HepG2 (cell line): ENCODE data around the gene SHPK. TPM values are rescaled to one million over a fixed set of nuclear protein-coding genes. Genes with fewer than 3 reads are reported as not detected.

Source experiments
- ATAC-seq: fragments of 200-7000 bp; cut with Tn5 transposase; 3 replicates; pipeline ENCODE4 v1.9.1; 2020; ENCODE audit warnings: mild to moderate bottlenecking, moderate library complexity
- BruUV-seq: library from RNA; stranded (reverse); fragments of 400-500 nt; replicated peaks from 2 replicates; lab custom pipeline; 2021; lab: Mats Ljungman, UMichigan
- CTCF ChIA-PET: fragments of 300-600 bp; formaldehyde crosslinking; extraction: SDS; loops from one replicate; lab custom pipeline; 2021; ENCODE audit warnings: low total read pairs, inconsistent platforms, low intra/inter-chr PET ratio; lab: Yijun Ruan, JAX
- POLR2A ChIA-PET: fragments of 350-600 bp; sonication (Branson Sonifier 250); formaldehyde crosslinking; loops from one replicate; lab custom pipeline; 2020; ENCODE audit warnings: antibody characterized with exemption, inconsistent platforms; lab: Yijun Ruan, JAX
- DNase-seq: peaks from one replicate; pipeline ENCODE4 v3.0.0-alpha.2; 2015; ENCODE audit warnings: low spot score
- FAIRE-seq: peaks from 3 replicates; lab custom pipeline; 2011; peaks lifted over from hg19 to GRCh38; lab: Jason Lieb, UNC
- H2AFZ ChIP-seq: one replicate; pipeline ENCODE4 v1.6.1; 2011; ENCODE audit warnings: low read length, inconsistent platforms
- H3K27ac ChIP-seq: fragments of 300-600 bp; 3 replicates; pipeline ENCODE4 v1.8.0; 2011; ENCODE audit warnings: mixed run types, mild to moderate bottlenecking, mixed read lengths, low read length, inconsistent platforms; ENCODE audit not compliant: insufficient read depth; ENCODE audit errors: extremely low read length
- H3K27me3 ChIP-seq, 2 experiments: fragments of 200-600 bp in 1 of 2; 2 replicates in 1 of 2; 3 replicates in 1 of 2; pipeline versions ENCODE4 v1.6.0 to v1.8.0; 2011; ENCODE audit warnings: low read length in 2 of 2, mild to moderate bottlenecking in 2 of 2, moderate library complexity in 2 of 2, inconsistent platforms in 1 of 2; ENCODE audit not compliant: insufficient read depth in 2 of 2, control insufficient read depth in 1 of 2
- H3K36me3 ChIP-seq, 2 experiments: fragments of 200-600 bp in 1 of 2; replicated peaks in 1 of 2; 2 replicates in 1 of 2; 3 replicates in 1 of 2; pipeline versions ENCODE4 v1.5.1 to v1.8.0; 2011; ENCODE audit warnings: low read length in 2 of 2, inconsistent platforms in 1 of 2; ENCODE audit not compliant: insufficient read depth in 2 of 2, control insufficient read depth in 1 of 2
- H3K4me1 ChIP-seq: 2 replicates; pipeline ENCODE4 v1.5.1; 2012; ENCODE audit warnings: low read length, inconsistent platforms; ENCODE audit not compliant: insufficient read depth
- H3K4me2 ChIP-seq: 2 replicates; pipeline ENCODE4 v1.6.0; 2011; ENCODE audit warnings: low read depth, low read length, inconsistent platforms
- H3K4me3 ChIP-seq, 3 experiments: fragments of 200-600 bp in 1 of 3; sonication (generic), shearing (Covaris generic) in 1 of 3; replicated peaks in 1 of 3; 2 replicates each; pipeline ENCODE4 v1.5.1; 2011 to 2016; ENCODE audit warnings: low read length in 3 of 3, inconsistent platforms in 2 of 3, low read depth in 2 of 3, mild to moderate bottlenecking in 2 of 3, control low read depth in 1 of 3, mixed read lengths in 1 of 3; ENCODE audit not compliant: insufficient read depth in 1 of 3
- H3K79me2 ChIP-seq: one replicate; pipeline ENCODE4 v1.6.1; 2011; ENCODE audit warnings: low read length, inconsistent platforms; ENCODE audit not compliant: insufficient read depth
- H3K9ac ChIP-seq: 2 replicates; pipeline ENCODE4 v1.6.0; 2011; ENCODE audit warnings: mild to moderate bottlenecking, low read depth, low read length, inconsistent platforms; ENCODE audit not compliant: insufficient read depth
- H3K9me3 ChIP-seq: 2 replicates; pipeline ENCODE4 v1.5.1; 2012; ENCODE audit warnings: mild to moderate bottlenecking, low read length
- H4K20me1 ChIP-seq: 2 replicates; pipeline ENCODE4 v1.6.0; 2011; ENCODE audit warnings: inconsistent platforms, mild to moderate bottlenecking, low read length, moderate library complexity; ENCODE audit not compliant: insufficient read depth
- AGO1 ChIP-seq: fragments of 200-400 bp; formaldehyde crosslinking; IDR thresholded peaks from 2 replicates; pipeline ENCODE4 v1.6.1; 2017; ENCODE audit warnings: mild to moderate bottlenecking, low read depth, low read length, moderate library complexity; ENCODE audit not compliant: poor library complexity, severe bottlenecking
- AKNA ChIP-seq: sonication (generic); formaldehyde crosslinking; IDR thresholded peaks from 2 replicates; pipeline ENCODE4 v1.4.0; 2020; ENCODE audit warnings: missing genetic modification reagents, borderline replicate concordance
- GATA4 ChIP-seq: sonication (generic); IDR thresholded peaks from 2 replicates; pipeline ENCODE4 v1.6.1; 2016; ENCODE audit warnings: antibody characterized with exemption, low read depth, borderline replicate concordance
- KMT2A ChIP-seq: sonication (generic); formaldehyde crosslinking; IDR thresholded peaks from 2 replicates; pipeline ENCODE4 v1.4.0; 2020; ENCODE audit warnings: missing genetic modification reagents
- POGK ChIP-seq: sonication (generic); formaldehyde crosslinking; conservative IDR thresholded peaks from 2 replicates; pipeline ENCODE4 v1.8.0; 2022; ENCODE audit warnings: mild to moderate bottlenecking, moderate library complexity, missing genetic modification reagents
- RNF2 ChIP-seq: fragments of 450-650 bp; conservative IDR thresholded peaks from 2 replicates; pipeline ENCODE4 v1.6.1; 2016; ENCODE audit warnings: low read depth
- ZNF616 ChIP-seq: sonication (generic); formaldehyde crosslinking; IDR thresholded peaks from 2 replicates; pipeline ENCODE4 v1.5.0; 2020; ENCODE audit warnings: low read depth, mild to moderate bottlenecking, missing genetic modification reagents
- ZSCAN29 ChIP-seq: sonication (generic); formaldehyde crosslinking; conservative IDR thresholded peaks from 2 replicates; pipeline ENCODE4 v1.4.0; 2020; ENCODE audit warnings: mild to moderate bottlenecking, missing genetic modification reagents
- WGBS: methylation state at CpG from one replicate; pipeline ENCODE4 v1.1.6; 2017; ENCODE audit warnings: low lambda C conversion rate; 5-methylcytosine and 5-hydroxymethylcytosine counted together
- in situ Hi-C: cut with HindIII; loops from 2 replicates; pipeline ENCODE4 v1.10.0; 2017; ENCODE audit warnings: low pct_unique_long_range_greater_than_20kb; ENCODE audit not compliant: extremely low pct_ligation_motif_present
- intact Hi-C: fragments of 100-400 bp; cut with micrococcal nuclease; formaldehyde crosslinking; loops from one replicate; pipeline ENCODE4 v1.10.0; 2022; ENCODE audit not compliant: unreplicated experiment
- polyA plus RNA-seq, 8 experiments: library from polyadenylated mRNA; depleted of rRNA in 3 of 8; stranded (reverse) in 7 of 8; unstranded in 1 of 8; fragments of >200 nt; fragmentation: Illumina TruSeq in 4 of 8; extraction: Trizol in 4 of 8; gene quantifications; 2 replicates each; pipeline versions ENCODE4 v1.2.1 to v1.2.3, GENCODE V29; 2011 to 2016; ENCODE audit warnings: low read depth in 4 of 8, missing spikeins in 1 of 8, mixed read lengths in 1 of 8; ENCODE audit not compliant: insufficient read depth in 1 of 8
- total RNA-seq, 5 experiments: library from RNA; depleted of rRNA; stranded (reverse); fragments of >200 nt; fragmentation: Illumina TruSeq; extraction: Trizol; gene quantifications; 2 replicates each; pipeline ENCODE4 v1.2.3, GENCODE V29; 2016; ENCODE audit warnings: low read depth in 1 of 5

The SHPK gene
- total and polyA plus RNA-seq, 2 of the 13 experiments (the other 11 are each of a cell fraction or from before 2014, with no cell fraction given): 16.2 to 30.9 TPM

- TF ChIP-seq POGK (no peak), KMT2A (no peak)
Measured at GRCh38 chr17:3590231-3590630, 45.8 kb downstream of the SHPK start (continued).

GRCh38 chr17:3589784-3590183 lies 46.3 kb downstream of the SHPK start:
- Histone ChIP-seq H3K4me2 (no peak overlapping the region), H3K36me3 (peaks cover 21 to 56% of the 10 kb centered on the region in 2 experiments), H3K4me3 (no peak overlapping the region), H3K27ac (no peak overlapping the region), H3K4me1 (no peaks in the 10 kb centered on the region), H2AFZ (no peak overlapping the region), H3K9ac (no peak overlapping the region), H3K9me3 (no peaks in the 10 kb centered on the region), H3K79me2 (no peaks in the 10 kb centered on the region), H4K20me1 (no peaks in the 10 kb centered on the region), H3K27me3 (no peaks in the 10 kb centered on the region)
- no peak for DNase-seq
- in situ Hi-C loops (no loop called here), intact Hi-C loops (no loop called here)
- TF ChIP-seq ZSCAN29 (CRISPR knock-in tag) (no peak), RNF2 (no peak), GATA4 (no peak), ZNF616 (CRISPR knock-in tag) (no peak), AKNA (CRISPR knock-in tag) (no peak), AGO1 (no peak)
- ChIA-PET POLR2A (no interaction called here), CTCF (no interaction called here)
- WGBS: 99% methylated on average over 22 of the region's 22 CpGs
- ATAC-seq: no peak
- FAIRE-seq: no peak
- BruUV-seq: no TSS peak
